GM19193 (cell line): ENCODE results near the gene FBXL3.

Experiments
- POLR2A ChIP-seq: IDR thresholded peaks from 4 replicates; pipeline ENCODE4 v1.6.1; 2011; ENCODE audit not compliant: insufficient read depth, insufficient read length; ENCODE audit errors: extremely low read depth

FBXL3 gene

DNA sequence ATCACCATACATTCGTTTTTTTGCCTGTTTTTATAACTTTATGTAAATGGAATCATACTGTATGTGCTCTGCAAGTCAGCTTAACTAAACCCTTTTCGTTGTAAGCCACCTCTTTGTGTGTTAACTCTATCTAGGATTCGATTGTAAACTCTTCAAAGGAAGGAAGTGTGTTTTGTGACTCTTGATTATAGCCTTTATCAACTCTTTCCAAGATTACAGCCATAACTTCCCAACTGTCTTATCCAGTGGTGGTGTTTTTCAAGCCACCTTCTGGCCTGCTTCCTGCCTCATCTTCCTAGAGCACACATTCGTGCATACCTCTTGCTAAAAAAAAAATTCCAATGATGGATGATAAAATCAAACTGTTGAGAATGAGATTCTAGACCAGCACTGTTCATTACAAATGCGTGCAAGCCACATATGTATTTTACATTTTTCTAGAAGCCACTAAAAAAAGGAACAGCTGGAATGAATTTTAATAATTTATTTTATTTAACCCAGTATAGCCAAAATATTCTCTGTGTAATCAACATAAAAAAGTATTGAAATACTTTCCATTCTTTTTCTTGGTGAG lies 12.0 kb upstream of the FBXL3 start:
- no peak for TF ChIP-seq POLR2A

DNA sequence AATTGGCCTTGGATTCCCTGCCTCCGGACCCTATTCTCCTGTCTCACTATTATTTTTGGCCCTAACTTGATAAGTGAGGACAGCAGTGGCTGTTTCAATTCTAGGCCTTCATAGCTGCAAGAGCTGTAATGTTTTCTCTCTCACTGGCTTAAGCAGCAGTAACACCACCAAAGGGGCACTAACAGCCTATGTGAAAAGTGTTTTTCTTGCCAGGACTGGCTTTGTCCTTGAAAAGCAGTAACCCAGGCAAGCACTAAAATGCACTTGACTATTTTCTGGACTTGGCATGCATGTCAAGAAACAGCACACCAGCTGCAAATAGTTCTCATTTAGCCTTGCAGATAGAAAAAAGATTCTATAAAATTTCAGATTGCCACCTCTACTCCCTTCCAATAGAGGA lies 9.3 kb upstream of the FBXL3 start:
- no peak for TF ChIP-seq POLR2A

DNA sequence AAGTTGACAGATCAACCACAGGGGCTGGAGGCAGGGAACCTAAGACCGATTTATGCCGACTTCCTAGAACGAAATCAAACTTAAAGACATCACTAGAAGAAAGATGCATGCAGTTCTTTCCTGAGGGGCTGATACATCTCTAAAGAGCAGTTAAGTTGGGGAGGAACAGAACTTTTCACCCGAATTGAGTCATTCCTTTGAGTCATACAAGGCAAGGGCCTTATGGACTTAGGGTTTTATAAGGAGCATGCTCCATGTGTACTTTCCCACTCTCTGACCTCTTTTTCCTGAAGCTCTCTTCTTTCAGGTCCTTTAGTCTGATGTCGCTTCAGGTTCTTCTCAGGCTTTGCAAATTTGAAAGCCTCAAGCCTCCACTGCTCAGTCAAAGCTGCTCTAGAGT lies 7.9 kb upstream of the FBXL3 start:
- no peak for TF ChIP-seq POLR2A

DNA sequence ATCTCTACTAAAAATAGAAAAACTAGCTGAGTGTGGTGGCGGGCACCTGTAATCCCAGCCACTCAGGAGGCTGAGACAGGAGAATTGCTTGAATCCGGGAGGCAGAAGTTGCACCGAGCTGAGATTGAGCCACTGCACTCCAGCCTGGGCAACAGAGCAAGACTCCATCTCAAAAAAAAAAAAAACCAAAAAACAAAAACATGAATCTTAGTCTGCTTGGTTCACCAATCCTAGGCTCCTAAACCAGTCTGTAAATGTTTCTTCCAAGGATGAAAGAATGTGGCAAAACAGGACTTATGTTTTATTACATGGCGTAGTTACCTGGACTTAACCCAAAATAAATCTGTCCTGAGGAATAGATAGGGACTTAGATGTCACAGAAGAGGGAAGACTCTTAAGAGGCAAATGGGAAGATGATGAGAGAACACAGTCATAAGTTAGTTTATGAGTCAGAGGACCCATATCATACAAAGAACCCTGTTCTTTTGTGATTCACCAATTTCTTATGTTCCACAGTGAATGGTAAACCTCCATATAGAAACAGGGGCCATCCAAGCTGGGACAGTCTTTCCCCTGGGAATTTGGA lies 6.9 kb upstream of the FBXL3 start:
- no peak for TF ChIP-seq POLR2A

DNA sequence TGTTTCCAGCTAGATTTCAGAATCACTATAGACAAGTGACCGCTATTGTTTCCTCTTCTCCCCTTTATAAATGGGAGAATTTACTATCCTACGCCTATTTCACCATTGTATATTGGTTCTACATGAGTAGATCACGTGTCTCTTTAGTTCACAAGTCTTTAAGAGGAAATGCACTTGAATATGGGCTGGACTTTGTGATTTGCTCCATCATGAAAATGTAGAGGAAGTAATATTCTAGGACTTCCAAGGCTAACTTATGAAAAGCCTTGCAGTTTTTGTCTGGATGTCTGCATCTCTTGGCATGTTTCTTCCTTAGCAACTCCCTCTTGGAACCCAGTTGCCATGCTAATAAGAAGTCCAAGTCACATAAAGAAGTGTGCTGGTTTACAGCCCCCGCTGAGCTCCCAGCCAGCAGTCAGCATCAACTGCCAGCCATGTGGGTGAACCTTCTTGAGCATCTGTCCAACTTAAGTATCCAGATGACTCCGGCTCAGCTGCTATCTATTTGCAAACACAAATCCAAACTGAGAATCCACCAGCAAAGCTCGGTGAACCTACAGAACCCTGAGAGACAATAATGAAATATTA lies 4.8 kb upstream of the FBXL3 start:
- TF ChIP-seq POLR2A: no peak

DNA sequence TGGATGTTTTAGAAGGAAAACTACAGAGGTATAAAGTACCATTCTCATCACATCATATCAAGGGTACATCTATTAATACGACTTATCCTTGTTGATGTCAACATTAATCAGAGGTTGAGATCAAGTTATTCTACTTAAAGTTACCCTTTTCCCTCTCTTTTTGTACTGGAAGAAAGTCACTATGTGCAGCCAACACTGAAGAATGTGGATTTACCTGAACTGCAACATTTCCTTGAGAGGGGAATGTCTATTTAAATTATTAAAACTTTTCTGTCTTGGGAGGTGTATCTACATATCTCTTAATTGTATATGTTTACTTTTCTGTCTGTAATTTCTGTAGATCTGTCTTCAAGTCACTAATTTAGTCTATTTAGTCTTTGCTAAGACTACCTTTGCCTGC lies 2.5 kb upstream of the FBXL3 start:
- no peak for TF ChIP-seq POLR2A

DNA sequence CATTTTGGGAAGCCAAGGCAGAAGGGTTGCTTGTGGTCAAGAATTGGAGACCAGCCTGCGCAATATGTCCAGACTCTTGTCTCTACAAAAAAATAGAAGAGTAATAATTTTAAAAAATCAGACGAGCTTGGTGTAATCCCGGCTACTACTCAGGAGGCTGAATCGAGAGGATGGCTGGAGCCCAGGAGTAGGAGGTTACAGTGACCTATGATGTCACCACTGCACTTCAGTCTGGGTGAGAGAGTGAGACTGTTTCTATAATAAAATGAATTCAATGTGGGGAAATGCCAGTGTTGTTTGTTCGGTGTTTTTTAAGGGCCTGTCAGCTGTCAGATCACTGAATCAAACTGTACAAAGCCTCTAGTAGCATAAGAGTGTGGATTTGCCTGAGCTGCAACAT lies 1.2 kb upstream of the FBXL3 start:
- no peak for TF ChIP-seq POLR2A

DNA sequence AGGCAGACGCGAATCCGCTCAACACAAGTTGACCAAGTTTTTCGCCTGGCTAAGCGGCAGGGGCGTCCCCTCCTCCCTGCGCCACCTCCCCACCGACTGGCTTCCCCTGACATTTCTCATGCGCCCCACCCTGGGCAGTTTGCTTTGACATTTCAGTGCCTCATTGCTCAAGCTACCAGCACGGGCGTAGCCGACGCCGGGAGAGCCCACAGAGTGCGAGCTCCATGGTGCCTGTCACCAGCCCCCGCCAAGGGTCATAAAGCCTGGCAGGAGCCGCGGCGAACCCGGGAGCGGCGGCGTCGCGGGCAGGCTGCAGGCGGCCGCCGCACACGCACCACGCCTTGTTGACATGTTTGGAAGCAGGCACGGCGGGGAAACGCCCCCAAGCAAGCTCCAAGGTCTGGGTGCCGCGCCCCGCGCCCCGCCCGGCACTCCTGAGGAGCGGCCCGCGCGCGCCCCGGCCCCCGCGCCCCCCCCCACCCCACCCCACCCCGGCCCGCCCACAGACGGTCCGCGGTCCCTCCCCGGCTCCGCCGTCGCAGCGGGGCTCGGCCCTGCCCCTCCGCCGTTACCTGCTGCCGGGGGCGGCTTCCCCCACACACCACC lies 601 bp downstream of the FBXL3 start:
- no peak for TF ChIP-seq POLR2A

DNA sequence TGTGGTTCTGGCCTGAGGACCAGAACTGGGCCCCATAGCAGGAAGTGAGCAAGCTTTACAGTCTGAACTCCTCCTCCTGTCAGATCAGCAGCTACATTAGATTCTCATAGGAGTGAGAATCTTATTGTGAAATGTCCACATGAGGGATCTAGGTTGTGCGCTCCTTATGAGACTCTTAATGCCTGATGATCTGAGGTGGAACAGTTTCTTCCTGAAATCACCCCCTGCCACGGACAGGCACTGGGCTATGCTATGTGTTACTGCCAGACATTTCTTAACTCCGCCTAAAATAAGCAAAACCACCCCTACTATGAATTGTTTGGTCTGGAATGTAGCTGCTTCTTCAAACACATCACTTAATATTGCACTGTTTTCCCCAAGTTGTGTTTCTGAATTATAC lies 4.6 kb downstream of the FBXL3 start:
- no peak for TF ChIP-seq POLR2A

DNA sequence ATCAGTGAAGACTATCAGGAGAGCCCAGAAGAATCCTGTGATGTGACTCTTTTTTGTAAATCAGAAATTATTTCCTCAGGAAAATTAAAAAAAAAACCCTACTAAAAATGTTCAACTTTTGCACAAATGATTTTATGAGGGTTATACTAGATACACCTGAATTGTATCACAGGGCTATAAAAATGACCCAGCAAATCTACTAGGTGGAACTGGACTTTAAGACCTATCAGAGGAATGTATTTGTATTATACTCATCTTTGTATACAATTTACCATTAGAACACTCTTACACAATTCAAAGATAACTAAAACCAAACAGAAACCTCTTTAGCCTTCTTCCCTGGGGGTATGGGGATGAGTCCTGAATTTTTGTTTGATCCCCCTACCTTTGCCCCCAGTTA lies 7.2 kb downstream of the FBXL3 start:
- TF ChIP-seq POLR2A: no peak

DNA sequence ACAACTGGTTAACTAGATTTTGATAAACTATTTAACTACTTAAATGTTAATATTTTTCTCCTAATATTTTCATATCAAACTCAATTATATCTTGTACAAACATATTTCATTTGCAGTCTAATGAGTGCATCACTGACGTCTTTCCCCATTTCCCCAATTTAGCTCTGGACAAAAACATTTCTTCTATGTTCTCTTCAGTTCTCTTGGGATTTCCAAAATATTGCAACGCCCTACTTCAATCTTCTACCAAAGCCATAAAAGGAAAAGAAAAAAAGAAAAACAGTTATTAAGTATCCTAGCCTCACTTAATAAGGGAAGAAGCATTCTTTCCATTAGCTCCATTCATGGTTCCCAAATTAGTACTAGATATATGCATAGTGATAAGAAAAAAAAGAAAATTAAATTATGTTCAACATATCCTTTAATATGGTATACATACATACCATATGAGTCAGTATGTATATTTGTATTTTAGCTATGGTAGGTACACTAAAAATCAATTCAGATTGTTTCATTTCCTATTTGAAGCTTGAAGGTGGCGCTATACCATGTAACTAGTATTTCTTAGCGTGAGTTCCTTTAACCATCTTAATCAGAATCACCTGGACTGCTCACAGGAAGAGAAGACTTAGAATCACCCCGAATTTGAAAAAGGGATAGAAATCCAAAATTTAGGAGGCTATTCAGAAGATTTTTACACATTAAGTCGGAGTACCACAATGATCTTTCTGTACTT lies 9.9 kb downstream of the FBXL3 start:
- no peak for TF ChIP-seq POLR2A

DNA sequence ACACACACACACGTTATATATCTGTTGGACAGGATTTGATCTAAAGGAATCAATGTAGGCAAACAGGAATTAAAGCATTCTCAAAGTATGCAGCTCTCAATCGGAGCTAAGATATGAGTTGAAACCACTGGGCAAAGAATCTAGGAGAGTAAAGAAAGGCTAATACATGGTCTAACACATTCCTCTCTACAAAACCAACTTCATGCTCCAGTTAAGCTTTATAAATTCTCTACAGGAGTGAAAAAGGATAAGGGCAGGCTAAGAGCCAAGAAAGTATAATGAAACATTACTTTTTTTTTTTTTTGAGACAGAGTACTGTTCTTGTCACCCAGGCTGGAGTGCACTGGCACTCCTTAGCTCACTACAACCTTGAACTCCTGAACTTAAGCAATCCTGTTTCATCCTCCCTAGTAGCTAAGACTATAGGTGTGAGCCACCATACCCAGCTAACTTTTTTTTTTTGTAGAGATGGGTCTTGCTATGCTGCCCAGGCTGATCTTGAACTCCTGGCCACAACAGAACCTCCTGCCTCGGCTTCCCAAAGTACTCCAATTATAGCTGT lies 10.6 kb downstream of the FBXL3 start:
- TF ChIP-seq POLR2A: no peak

DNA sequence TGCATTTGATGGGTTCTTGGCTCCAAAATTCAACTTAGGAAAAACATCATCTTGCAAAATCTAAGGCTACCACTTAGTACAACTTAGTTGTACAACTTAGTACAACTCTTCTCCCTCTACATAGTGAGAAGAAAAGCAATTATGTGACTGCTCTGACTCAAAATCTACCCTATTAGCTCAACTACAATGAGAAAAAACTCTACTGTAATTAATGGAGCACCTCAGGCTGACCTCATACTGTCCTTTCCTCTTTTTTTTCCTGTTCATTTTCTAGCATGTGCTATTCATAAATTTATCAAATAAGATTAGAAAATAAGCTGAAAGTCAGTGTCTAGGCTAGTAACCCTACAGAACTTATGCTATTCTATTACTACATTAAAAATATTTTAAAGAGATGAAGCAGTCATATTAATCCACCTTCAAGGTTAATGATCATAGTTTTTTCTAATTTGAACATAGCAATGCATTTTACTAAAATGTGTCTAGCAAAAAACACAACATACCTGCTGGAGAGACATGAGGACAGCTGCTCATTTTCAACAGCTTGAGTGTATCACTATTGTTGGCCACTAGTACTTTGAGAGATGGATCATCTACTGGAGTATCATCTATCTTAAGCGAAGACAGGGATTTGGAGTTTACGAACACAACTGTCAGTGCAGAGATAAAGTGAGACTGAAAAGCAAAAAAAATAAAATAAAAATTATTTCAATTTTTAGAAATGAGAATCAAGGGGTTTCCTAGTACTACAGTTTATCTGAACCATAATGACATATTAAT lies 11.9 kb downstream of the FBXL3 start:
- no peak for TF ChIP-seq POLR2A

DNA sequence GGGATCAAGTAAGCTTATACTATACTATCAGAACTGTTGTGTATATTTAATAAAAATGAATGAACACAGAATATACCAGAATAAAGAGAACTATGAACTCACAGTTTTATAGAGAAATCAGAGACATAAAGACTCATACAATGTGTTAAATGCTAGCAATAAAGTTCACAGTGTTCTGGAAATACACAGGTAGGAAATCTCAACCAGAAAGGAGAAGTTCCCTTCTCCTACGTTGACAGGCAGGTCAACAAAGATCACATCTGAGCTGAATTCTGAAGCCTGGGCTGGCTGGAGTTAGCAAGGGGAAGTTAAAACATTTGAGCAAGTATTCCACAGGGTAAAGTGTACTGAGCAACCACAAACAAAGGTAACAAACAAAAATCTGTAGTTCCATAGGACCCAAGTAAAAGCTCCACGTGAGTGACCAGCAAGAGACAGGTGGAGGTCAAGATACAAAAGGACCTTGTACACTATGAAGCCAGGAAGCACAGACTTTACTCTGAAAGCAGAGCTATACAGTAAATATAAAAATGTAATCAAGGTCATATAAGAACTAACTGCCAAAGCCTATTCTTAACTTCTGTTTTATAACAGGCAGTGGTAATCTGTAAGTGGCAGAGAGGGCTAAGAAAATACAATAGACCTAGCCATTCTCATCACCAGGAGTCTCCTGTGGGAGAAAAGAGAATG lies 13.0 kb downstream of the FBXL3 start:
- no peak for TF ChIP-seq POLR2A
